Left lung (tissue), 10 donors: Measurements from ENCODE around the gene GRAP2. TPM values are rescaled to one million over a fixed set of nuclear protein-coding genes. Genes with fewer than 3 reads are reported as not detected.

Source experiments
- ATAC-seq: fragments of 200-7000 bp; cut with Tn5 transposase; one replicate; pipeline ENCODE4 v1.9.1; 2020; ENCODE audit warnings: moderate library complexity
- DNase-seq, 4 donors: peaks; one replicate each; pipeline ENCODE4 v3.0.0-alpha.2; 2013 to 2020
- H3K27ac ChIP-seq, 2 donors: fragments of 200-600 bp; sonication (generic) in 1 of 2; one replicate each; pipeline versions ENCODE4 v1.5.0 to v1.8.0; 2020 to 2021
- H3K27me3 ChIP-seq, 2 donors: fragments of 200-600 bp; sonication (generic) in 1 of 2; one replicate each; pipeline versions ENCODE4 v1.5.0 to v1.8.0; 2020 to 2021
- H3K36me3 ChIP-seq, 2 donors: fragments of 200-600 bp; sonication (generic) in 1 of 2; one replicate each; pipeline versions ENCODE4 v1.5.0 to v1.8.0; 2020 to 2021
- H3K4me1 ChIP-seq, 2 donors: fragments of 200-600 bp; one replicate each; pipeline ENCODE4 v1.8.0; 2021
- H3K4me3 ChIP-seq, 2 donors: fragments of 200-600 bp; sonication (generic) in 1 of 2; one replicate each; pipeline versions ENCODE4 v1.5.0 to v1.8.0; 2020 to 2021; ENCODE audit warnings: mild to moderate bottlenecking in 1 of 2
- H3K9me3 ChIP-seq, 2 donors: fragments of 200-600 bp; sonication (generic) in 1 of 2; one replicate each; pipeline versions ENCODE4 v1.5.0 to v1.8.0; 2020 to 2021
- CTCF ChIP-seq, 2 donors: fragments of 200-600 bp; sonication (generic) in 1 of 2; IDR thresholded peaks; one replicate each; pipeline versions ENCODE4 v1.5.0 to v1.8.0; 2021; ENCODE audit warnings: antibody characterized with exemption in 2 of 2
- intact Hi-C, 2 donors: fragments of 100-400 bp; cut with DNase I; formaldehyde crosslinking; loops; one replicate each; pipeline versions ENCODE4 v1.11.2 to v1.14.2; 2022
- polyA plus RNA-seq, 6 donors: library from polyadenylated mRNA; unstranded; fragments of 120-200 nt; gene quantifications; one replicate each; pipeline ENCODE4 v1.2.1, GENCODE V29; 2013; ENCODE audit not compliant: insufficient read length in 6 of 6
- total RNA-seq, 2 donors: library from RNA; stranded (reverse); fragmentation: NEBNext Ultra II Directional; extraction: Animal tissue kit (Norgen Biotek cat#: 25700); gene quantifications; one replicate each; pipeline ENCODE4 v1.2.1, GENCODE V29; 2021
- donor health status: DM: no; HTN: yes; CAD: no.
- donor health status: DM: no; HTN: no; CAD: no.

Gene GRAP2
- total and polyA plus RNA-seq, 8 donors = 1.5 to 3.4 (median 2.1) TPM

DNA sequence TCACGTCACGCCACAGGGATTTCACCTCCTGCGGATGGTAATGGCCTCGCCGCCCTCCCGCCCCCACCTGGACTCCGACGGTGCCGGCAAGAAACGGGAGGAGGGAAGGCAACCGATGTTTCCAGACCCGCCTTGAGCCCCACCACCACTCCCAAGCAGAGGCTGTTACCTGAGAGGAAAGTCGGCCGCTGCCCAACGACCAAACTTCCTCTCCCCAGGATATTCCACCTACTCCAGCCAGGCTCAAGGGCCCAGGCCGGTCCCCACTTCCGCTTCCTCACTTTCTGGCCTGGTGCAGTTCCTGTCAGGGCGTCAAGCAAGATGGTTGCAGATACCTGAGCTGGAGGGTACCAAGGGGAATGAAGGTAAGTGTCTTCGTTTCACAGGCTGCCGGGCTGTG, 7.4 kb upstream of the GRAP2 start, which contains the start of gene ENTHD1:
Gene ENTHD1, minus strand, starts transcription at position 235 of the 400 bp plus-strand sequence. CDS start 6,012 bp downstream, outside the sequence.
- Histone ChIP-seq H3K4me3 (no peak within 1 kb of the TSS), H3K9me3 (no peaks in the 10 kb centered on the region), H3K4me1 (peaks cover 0 to 10% of the 10 kb centered on the region in 2 donors), H3K27ac (no peak within 1 kb of the TSS), H3K27me3 (peaks cover 0 to 8% of the 10 kb centered on the region in 2 donors), H3K36me3 (no peaks in the 10 kb centered on the region)
- TF ChIP-seq CTCF (IDR thresholded peaks at IDR 0.05) = no peak
- ATAC-seq (no peak), DNase-seq (peak in 1 of 4 donors; percentile 67)
- intact Hi-C loops = no loop called here

GRCh38 chr22:39894554-39895092, 6.3 kb upstream of the GRAP2 start:
- Histone ChIP-seq H3K36me3 (no peaks in the 10 kb centered on the region), H3K27me3 (peaks cover 0 to 8% of the 10 kb centered on the region in 2 donors), H3K9me3 (no peaks in the 10 kb centered on the region), H3K27ac (no peak overlapping the region), H3K4me3 (no peak overlapping the region), H3K4me1 (peaks cover 0 to 18% of the 10 kb centered on the region in 2 donors)
- no peak for ATAC-seq
- intact Hi-C loops = no loop called here
- no peak for TF ChIP-seq CTCF (IDR thresholded peaks at IDR 0.05)
- no peak for DNase-seq

DNA sequence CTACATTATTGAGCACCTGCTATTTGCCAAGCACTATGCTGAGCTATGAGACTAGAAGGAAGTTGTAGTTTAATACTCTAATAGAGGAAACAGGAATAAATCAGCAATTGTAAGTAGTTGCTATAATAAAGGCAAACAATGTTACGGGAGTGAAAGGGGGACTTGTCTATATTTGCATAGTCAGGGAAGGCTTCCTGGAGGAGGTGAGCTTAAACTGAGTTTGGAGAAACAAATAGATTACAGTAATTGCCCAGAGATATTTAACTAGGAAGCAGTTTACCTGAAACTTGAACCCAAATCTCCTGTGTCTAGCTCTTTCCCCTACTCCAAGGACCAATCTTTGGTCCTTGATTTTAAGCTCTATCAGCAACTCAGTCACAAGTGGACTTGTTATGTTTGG, 5.2 kb upstream of the GRAP2 start:
- ATAC-seq (no peak), DNase-seq (no peak)
- Histone ChIP-seq H3K27me3 (peaks cover 0 to 13% of the 10 kb centered on the region in 2 donors), H3K27ac (no peak overlapping the region), H3K36me3 (no peaks in the 10 kb centered on the region), H3K9me3 (no peaks in the 10 kb centered on the region), H3K4me1 (peaks cover 0 to 18% of the 10 kb centered on the region in 2 donors), H3K4me3 (no peak overlapping the region)
- no peak for TF ChIP-seq CTCF (IDR thresholded peaks at IDR 0.05)
- intact Hi-C loops = no loop called here

DNA sequence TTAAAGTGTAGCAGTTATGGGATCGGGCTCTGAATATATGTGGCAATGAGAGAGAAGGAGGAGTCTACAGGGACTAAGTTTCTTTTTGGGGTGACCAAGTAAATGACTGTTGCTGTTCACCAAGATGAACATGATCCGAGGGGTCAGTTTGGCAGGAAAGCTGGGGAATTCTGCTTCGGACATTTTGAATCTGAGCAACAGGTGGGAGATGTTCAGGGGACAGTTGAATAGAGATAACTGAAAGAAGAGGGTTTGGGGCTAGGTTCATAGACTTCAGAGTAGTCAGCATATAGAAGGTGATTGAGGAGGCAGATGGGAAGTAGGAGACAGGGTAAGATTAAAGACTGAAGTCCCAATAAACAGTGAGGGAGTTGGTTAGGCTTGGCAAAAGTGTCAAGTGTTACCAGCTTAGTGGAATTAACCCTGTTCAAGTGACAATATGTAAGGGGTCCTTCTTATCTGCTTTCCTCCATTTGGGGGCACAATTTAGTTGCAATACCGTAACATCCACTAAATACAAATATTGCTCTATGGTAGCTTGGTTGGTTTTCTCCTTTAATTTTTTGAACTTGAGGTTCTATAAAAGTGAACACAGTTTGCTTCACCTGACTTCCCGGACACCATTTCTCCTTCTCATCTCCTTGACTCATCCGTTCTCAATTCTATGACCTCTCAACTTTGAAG, 4.4 kb upstream of the GRAP2 start:
- no peak overlapping the region for H3K4me3 ChIP-seq
- no peak for DNase-seq
- H3K27me3 ChIP-seq = peaks cover 0 to 13% of the 10 kb centered on the region in 2 donors
- no peak for TF ChIP-seq CTCF (IDR thresholded peaks at IDR 0.05)
- peaks cover 0 to 18% of the 10 kb centered on the region in 2 donors for H3K4me1 ChIP-seq
- no peaks in the 10 kb centered on the region for H3K9me3 ChIP-seq
- intact Hi-C loops = no loop called here
- no peak overlapping the region for H3K27ac ChIP-seq
- H3K36me3 ChIP-seq = no peaks in the 10 kb centered on the region
- ATAC-seq = no peak

DNA sequence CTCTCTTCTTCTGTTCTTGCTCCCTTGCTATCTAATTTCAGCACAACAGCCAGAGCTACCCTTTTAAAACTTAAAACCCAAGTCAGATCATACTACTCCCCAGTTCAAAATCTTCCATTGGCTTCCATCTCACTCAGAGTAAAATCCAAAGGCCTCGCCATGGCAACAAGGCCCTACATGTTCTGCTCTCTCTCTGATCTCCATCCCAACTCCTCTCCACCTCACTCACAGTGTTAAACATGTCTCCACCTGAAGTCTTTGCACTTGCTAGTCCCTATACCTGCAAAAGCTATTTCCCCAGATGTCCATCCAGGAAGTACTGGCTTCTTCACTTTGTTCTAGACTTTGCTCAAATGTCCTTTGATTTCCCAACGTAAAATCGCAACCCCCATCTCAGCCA, 3.0 kb upstream of the GRAP2 start:
- no peak for ATAC-seq
- DNase-seq = no peak
- intact Hi-C loops = no loop called here
- Histone ChIP-seq H3K27me3 (peaks cover 0 to 18% of the 10 kb centered on the region in 2 donors), H3K4me1 (peaks cover 0 to 10% of the 10 kb centered on the region in 2 donors), H3K4me3 (no peak overlapping the region), H3K36me3 (no peaks in the 10 kb centered on the region), H3K9me3 (no peaks in the 10 kb centered on the region), H3K27ac (no peak overlapping the region)
- no peak for TF ChIP-seq CTCF (IDR thresholded peaks at IDR 0.05)
